Measurements from ENCODE around the gene PPARA.

DNA sequence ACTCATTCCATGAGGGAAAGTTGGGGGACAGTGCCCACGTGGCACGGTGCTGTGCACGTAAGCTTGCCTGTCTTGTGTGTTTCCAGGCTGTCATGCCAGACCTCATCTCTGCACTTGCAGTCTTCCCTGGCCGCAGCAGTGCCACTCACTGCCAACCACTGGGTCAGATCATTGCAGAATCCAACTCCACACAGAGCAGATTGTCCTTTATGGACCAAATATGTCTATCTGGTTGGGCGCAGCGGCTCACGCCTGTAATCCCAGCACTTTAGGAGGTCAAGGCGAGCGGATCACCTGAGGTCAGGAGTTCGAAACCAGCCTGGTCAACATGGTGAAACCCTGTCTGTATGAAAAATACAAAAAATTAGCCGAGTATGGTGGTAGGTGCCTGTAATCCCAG lies 4.4 kb upstream of the PPARA start:
- no peak for TF ChIP-seq GATA2 (IDR thresholded peaks at IDR 0.05; ENCODE audit: low read depth, low read length)
- TF ChIP-seq GATA3 (IDR thresholded peaks at IDR 0.05; ENCODE audit: low read depth, low read length) = no peak

Measured in SH-SY5Y (cell line).